ENCODE measurements around the gene ACSM2A.
"Not testable (repeated sequence)": the region's sequence is repeated elsewhere in the genome, so short reads cannot be mapped to it uniquely, and the experiment has no call there.

ACSM2A gene

GRCh38 chr16:20453633-20454032 is 2.3 kb downstream of the ACSM2A start:
- DNase-seq (ENCODE audit: low read depth in 1 of 2, low spot score in 1 of 2) = not testable (repeated sequence)

GRCh38 chr16:20459227-20459626 is 7.9 kb downstream of the ACSM2A start:
- not testable (repeated sequence) for DNase-seq (ENCODE audit: low read depth in 1 of 2, low spot score in 1 of 2)

GRCh38 chr16:20460313-20460712 is 9.0 kb downstream of the ACSM2A start:
- not testable (repeated sequence) for DNase-seq (ENCODE audit: low read depth in 1 of 2, low spot score in 1 of 2)

- not testable (repeated sequence) for DNase-seq (ENCODE audit: low read depth in 1 of 2, low spot score in 1 of 2)
Measured at GRCh38 chr16:20468954-20469353, 17.6 kb downstream of the ACSM2A start.

GRCh38 chr16:20469930-20470329 is 18.6 kb downstream of the ACSM2A start:
- not testable (repeated sequence) for DNase-seq (ENCODE audit: low read depth in 1 of 2, low spot score in 1 of 2)

- not testable (repeated sequence) for DNase-seq (ENCODE audit: low read depth in 1 of 2, low spot score in 1 of 2)
Measured at GRCh38 chr16:20470732-20471131, 19.4 kb downstream of the ACSM2A start.

- not testable (repeated sequence) for DNase-seq (ENCODE audit: low read depth in 1 of 2, low spot score in 1 of 2)
Measured at GRCh38 chr16:20477188-20477744, 25.9 kb downstream of the ACSM2A start.

GRCh38 chr16:20483989-20484388 is 32.7 kb downstream of the ACSM2A start:
- not testable (repeated sequence) for DNase-seq (ENCODE audit: low read depth in 1 of 2, low spot score in 1 of 2)

- DNase-seq (ENCODE audit: low read depth in 1 of 2, low spot score in 1 of 2) = no peak
Measured at GRCh38 chr16:20484726-20485125, 33.4 kb downstream of the ACSM2A start.

- DNase-seq (ENCODE audit: low read depth in 1 of 2, low spot score in 1 of 2) = no peak
Measured at GRCh38 chr16:20485408-20485807, 34.1 kb downstream of the ACSM2A start.

GRCh38 chr16:20490994-20491393 is 39.7 kb downstream of the ACSM2A start:
- DNase-seq (ENCODE audit: low read depth in 1 of 2, low spot score in 1 of 2) = not testable (repeated sequence)

- DNase-seq (ENCODE audit: low read depth in 1 of 2, low spot score in 1 of 2) = not testable (repeated sequence)
Measured at GRCh38 chr16:20491448-20491847, 40.1 kb downstream of the ACSM2A start.

GRCh38 chr16:20504418-20504817 is 53.1 kb downstream of the ACSM2A start:
- no peak for DNase-seq (ENCODE audit: low read depth in 1 of 2, low spot score in 1 of 2)

GRCh38 chr16:20507280-20507679 is 56.0 kb downstream of the ACSM2A start:
- DNase-seq (ENCODE audit: low read depth in 1 of 2, low spot score in 1 of 2) = no peak

- no peak for DNase-seq (ENCODE audit: low read depth in 1 of 2, low spot score in 1 of 2)
Measured at GRCh38 chr16:20510323-20510722, 59.0 kb downstream of the ACSM2A start.

GRCh38 chr16:20515688-20516090 is 64.4 kb downstream of the ACSM2A start:
- no peak for DNase-seq (ENCODE audit: low read depth in 1 of 2, low spot score in 1 of 2)

GRCh38 chr16:20517149-20517548 is 65.8 kb downstream of the ACSM2A start:
- DNase-seq (ENCODE audit: low read depth in 1 of 2, low spot score in 1 of 2) = no peak

GRCh38 chr16:20519231-20519630 is 67.9 kb downstream of the ACSM2A start:
- DNase-seq (ENCODE audit: low read depth in 1 of 2, low spot score in 1 of 2) = no peak

- DNase-seq (ENCODE audit: low read depth in 1 of 2, low spot score in 1 of 2) = no peak
Measured at GRCh38 chr16:20520103-20520502, 68.8 kb downstream of the ACSM2A start.

- DNase-seq (ENCODE audit: low read depth in 1 of 2, low spot score in 1 of 2) = not testable (repeated sequence)
Measured at GRCh38 chr16:20531795-20532194, 80.5 kb downstream of the ACSM2A start.

GRCh38 chr16:20532284-20532792 is 81.0 kb downstream of the ACSM2A start:
- DNase-seq (ENCODE audit: low read depth in 1 of 2, low spot score in 1 of 2) = not testable (repeated sequence)

GRCh38 chr16:20536669-20537068 is 85.3 kb downstream of the ACSM2A start:
- DNase-seq (ENCODE audit: low read depth in 1 of 2, low spot score in 1 of 2) = not testable (repeated sequence)

Measured in activated T-helper 1 cell treated with anti-CD3 and anti-CD28 coated beads, Interleukin-2, amount 50 U/mL, for 16 hours (primary cell).